ENCODE measurements around the gene IGF2. TPM values are rescaled to one million over a fixed set of nuclear protein-coding genes. Genes with fewer than 3 reads are reported as not detected.

IGF2 gene
- total and polyA plus RNA-seq, 10 of the 15 experiments (the other 5 are each of a cell fraction or from before 2014, with no cell fraction given) = 0.41 TPM; not detected in 9

DNA sequence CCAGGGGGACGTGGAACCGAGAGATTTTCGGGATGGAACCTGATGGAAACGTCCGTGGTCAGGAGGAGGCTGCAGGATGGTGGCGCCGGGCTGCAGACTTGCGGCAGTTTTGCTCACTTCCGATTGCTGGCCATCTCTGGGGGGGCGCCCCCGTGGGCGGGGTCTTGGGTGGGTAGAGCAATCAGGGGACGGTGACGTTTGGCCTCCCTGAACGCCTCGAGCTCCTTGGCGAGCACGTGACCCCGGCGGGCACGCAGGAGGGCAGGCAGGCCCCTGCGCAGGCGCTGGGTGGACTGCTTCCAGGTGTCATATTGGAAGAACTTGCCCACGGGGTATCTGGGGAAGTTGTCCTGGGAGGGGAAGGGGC is 6.3 kb downstream of the IGF2 start (continued):
- TF ChIP-seq, protein P1, sequence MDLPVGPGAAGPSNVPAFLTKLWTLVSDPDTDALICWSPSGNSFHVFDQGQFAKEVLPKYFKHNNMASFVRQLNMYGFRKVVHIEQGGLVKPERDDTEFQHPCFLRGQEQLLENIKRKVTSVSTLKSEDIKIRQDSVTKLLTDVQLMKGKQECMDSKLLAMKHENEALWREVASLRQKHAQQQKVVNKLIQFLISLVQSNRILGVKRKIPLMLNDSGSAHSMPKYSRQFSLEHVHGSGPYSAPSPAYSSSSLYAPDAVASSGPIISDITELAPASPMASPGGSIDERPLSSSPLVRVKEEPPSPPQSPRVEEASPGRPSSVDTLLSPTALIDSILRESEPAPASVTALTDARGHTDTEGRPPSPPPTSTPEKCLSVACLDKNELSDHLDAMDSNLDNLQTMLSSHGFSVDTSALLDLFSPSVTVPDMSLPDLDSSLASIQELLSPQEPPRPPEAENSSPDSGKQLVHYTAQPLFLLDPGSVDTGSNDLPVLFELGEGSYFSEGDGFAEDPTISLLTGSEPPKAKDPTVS (IDR thresholded peaks at IDR 0.05; ENCODE audit: low read depth, low read length) = no peak
- TF ChIP-seq, protein P2, sequence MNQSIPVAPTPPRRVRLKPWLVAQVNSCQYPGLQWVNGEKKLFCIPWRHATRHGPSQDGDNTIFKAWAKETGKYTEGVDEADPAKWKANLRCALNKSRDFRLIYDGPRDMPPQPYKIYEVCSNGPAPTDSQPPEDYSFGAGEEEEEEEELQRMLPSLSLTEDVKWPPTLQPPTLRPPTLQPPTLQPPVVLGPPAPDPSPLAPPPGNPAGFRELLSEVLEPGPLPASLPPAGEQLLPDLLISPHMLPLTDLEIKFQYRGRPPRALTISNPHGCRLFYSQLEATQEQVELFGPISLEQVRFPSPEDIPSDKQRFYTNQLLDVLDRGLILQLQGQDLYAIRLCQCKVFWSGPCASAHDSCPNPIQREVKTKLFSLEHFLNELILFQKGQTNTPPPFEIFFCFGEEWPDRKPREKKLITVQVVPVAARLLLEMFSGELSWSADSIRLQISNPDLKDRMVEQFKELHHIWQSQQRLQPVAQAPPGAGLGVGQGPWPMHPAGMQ (IDR thresholded peaks at IDR 0.05; ENCODE audit: borderline replicate concordance) = no peak

DNA sequence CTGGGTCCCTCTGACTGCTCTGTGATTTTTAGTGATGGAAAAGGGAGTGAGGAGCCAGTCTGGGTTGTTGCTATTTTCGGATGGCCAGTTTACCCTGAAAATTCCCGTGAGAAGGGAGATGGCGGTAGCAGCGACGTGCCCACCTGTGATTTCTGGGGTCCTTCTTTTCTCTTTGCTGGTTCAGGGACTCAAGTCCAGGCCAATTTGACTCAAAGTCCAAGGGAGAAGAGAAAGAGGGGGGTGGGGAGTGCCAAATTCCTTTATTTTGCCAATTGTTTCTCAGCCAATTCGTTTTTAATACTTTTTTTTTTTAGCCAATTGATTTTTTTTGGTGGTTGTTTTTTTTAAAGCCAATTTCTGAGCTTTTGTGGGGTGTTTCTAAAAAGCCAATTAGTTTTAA is 6.9 kb downstream of the IGF2 start:
- no TSS peak for BruUV-seq (replicated peaks)
- H3K27me3 ChIP-seq (replicated peaks in 1 of 2; ENCODE audit: control insufficient read depth in 2 of 2, insufficient read depth in 2 of 2, low read length in 1 of 2) = peaks cover 2 to 5% of the 10 kb centered on the region in 2 experiments; a peak in 3 of 4 replicates
- no peaks in the 10 kb centered on the region for H3K4me1 ChIP-seq (ENCODE audit: control insufficient read depth, insufficient read depth, low read length)
- ChIA-PET POLR2A (no interaction called here), SMC1A (ENCODE audit: uncharacterized antibody, unreplicated experiment) (no interaction called here), RAD21 (ENCODE audit: unreplicated experiment) (no interaction called here), CTCF (no interaction called here)
- H3K9ac ChIP-seq (ENCODE audit: control insufficient read depth, insufficient read depth, low read length) = no peak overlapping the region
- no peaks in the 10 kb centered on the region for H3K9me3 ChIP-seq (replicated peaks; ENCODE audit: control insufficient read depth, insufficient read depth, low read length)
- no peaks in the 10 kb centered on the region for H3K36me3 ChIP-seq (ENCODE audit: control insufficient read depth in 2 of 2, insufficient read depth in 2 of 2, low read length in 1 of 2)
- H2AFZ ChIP-seq (ENCODE audit: control insufficient read depth, low read depth, low read length) = no peak overlapping the region
- DNase-seq (ENCODE audit: low read depth, low spot score) (no peak), ATAC-seq (no peak), FAIRE-seq (no peak)
- no peak overlapping the region for H3K27ac ChIP-seq (ENCODE audit: control insufficient read depth, insufficient read depth)
- no peak overlapping the region for H3K4me3 ChIP-seq
- H3K79me2 ChIP-seq (ENCODE audit: control insufficient read depth, insufficient read depth, low read length) = no peaks in the 10 kb centered on the region
- intact Hi-C loops (cut with micrococcal nuclease; ENCODE audit: unreplicated experiment) = no loop called here
- H4K20me1 ChIP-seq (ENCODE audit: control insufficient read depth, insufficient read depth) = no peaks in the 10 kb centered on the region
- no peak for TF ChIP-seq BMI1 (IDR thresholded peaks at IDR 0.05; ENCODE audit: borderline replicate concordance)
- no peak for TF ChIP-seq ETV6 (conservative IDR thresholded peaks at IDR 0.05 in 1 of 2, IDR thresholded peaks at IDR 0.05 in 1 of 2; ENCODE audit: borderline replicate concordance in 1 of 2, low read depth in 1 of 2)
- no peak for TF ChIP-seq FOXM1 (IDR thresholded peaks at IDR 0.05; ENCODE audit: low read depth, low read length)
- no peak for TF ChIP-seq WRNIP1 (IDR thresholded peaks at IDR 0.05; ENCODE audit: borderline replicate concordance, low read depth, low read length)
- TF ChIP-seq LARP7 (IDR thresholded peaks at IDR 0.05) = no peak
- TF ChIP-seq MTA2 (IDR thresholded peaks at IDR 0.05; ENCODE audit: low read depth) = no peak
- TF ChIP-seq NFIC (IDR thresholded peaks at IDR 0.05; ENCODE audit: low read depth, low read length) = no peak
- TF ChIP-seq PAX8 (IDR thresholded peaks at IDR 0.05) = no peak
- no peak for TF ChIP-seq STAT3 (IDR thresholded peaks at IDR 0.05; ENCODE audit: low read depth, low read length)
- TF ChIP-seq CREB1 (IDR thresholded peaks at IDR 0.05; ENCODE audit: low read depth) = no peak
- in situ Hi-C loops (cut with MboI) = no loop called here
- H3K4me2 ChIP-seq (ENCODE audit: control insufficient read depth, insufficient read depth) = no peak overlapping the region
- WGBS (ENCODE audit: insufficient coverage, insufficient replicate concordance, low lambda C conversion rate, missing lambda C conversion rate) = 59% methylated on average over 6 of the region's 6 CpGs

Data from GM12878 (cell line).